GM03348 (cell line): ENCODE measurements around the gene MIPEP.
"Not testable (repeated sequence)": the region's sequence is repeated elsewhere in the genome, so short reads cannot be mapped to it uniquely, and the experiment has no call there.

Experiments used
- DNase-seq: peaks from one replicate; pipeline ENCODE4 v3.0.0; 2012; ENCODE audit warnings: low spot score

Gene MIPEP

DNA sequence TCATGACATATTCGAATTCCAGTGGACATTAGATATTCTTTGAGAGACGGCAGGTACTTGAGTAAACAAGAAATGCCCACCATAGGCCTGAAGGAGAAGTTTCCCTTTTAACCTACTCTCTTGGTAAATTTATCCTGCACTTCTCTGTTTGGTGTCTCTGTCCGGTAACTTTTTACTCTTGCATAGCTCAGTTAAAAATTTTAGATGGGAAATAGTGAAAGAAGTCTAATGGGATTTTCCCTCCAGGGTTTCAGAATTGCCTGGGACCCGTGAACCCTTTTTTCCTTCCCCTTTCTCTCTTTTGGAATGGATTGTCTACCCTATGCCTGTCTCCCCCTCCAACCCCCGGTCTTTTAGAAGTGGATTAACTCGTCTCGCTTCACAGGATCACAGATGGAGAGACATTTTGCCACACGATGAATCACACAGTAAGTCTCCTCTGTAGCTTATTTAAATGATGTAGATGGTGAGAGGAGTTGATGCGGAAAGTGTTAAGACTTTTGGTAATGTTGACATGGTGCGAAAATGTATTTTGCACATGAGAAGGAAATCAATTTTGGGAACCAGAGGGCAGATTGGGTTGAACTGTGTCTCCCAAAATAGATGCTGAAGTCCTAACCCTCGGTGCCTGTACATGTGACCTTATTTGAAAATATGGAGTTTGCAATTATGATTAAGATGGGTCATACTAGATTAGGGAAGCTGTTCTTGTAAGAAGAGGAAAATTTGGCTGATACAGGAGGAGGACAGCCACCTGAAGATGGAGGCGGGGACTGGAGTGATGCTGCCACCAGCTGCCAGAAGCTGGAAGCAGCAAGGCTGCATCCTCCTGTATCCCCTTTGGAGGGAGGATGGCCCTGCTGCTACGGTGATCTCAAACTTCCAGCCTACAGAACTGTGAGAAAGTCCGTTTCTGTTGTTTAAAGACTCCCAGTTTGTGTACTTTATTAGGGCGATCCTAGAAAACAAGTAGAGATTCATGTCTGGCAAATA lies 711 bp upstream of the MIPEP start:
- DNase-seq, result no peak

DNA sequence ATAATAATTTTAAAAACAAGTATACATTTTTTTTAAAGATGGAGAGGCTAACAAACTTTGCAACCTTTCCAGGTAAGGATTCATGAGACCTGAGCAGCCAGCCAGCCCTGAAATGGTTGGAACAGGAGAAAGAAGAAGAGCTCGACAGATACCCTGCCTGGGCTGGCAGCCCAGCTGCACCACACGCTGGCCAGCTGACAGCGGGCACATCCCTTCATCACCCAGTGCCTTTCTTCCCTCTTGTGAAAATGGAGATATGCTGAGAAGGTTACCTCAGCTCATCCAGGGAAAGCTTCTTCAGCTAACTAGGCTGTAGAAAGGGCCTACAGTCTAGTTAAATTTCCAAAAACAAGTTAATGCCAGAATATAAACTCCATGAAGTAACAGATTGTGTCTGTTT lies 4.8 kb downstream of the MIPEP start:
- not testable (repeated sequence) for DNase-seq

DNA sequence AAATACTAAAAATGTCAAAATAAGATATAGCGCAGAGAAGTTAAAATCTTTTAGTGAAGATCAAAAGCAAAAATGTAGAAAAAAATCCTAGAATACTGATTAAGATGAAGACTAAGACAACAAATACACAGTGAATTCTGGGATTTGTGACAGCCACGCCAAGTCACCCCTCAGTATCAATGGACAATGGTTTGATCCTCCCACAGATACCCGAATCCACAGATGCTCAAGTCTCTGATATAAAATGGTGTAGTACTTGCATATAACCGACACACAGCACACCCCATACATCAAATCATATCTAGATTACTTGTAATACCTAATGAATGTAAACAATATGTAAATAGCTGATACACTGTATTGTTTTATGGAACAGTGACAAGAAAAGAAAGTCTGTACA lies 5.9 kb downstream of the MIPEP start:
- DNase-seq, result no peak

DNA sequence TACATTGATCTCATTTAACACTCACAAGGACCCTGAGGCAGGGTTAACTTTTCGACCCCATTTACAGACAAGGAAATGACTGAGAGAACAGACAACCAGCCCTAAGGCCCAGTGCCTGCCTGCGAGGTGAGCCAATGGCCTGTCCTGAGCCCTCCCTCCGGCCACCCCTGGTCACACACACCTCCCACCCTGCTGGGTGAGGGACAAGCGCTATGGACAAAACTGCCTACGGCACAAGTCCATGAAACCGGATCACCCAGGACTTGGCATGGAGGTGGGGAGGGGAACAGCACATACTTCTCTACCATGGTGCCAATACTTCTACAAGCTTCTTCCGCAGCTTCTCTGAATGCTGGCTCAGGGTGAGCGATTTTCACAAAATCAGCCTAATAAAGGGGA lies 7.8 kb downstream of the MIPEP start:
- DNase-seq, result not testable (repeated sequence)

DNA sequence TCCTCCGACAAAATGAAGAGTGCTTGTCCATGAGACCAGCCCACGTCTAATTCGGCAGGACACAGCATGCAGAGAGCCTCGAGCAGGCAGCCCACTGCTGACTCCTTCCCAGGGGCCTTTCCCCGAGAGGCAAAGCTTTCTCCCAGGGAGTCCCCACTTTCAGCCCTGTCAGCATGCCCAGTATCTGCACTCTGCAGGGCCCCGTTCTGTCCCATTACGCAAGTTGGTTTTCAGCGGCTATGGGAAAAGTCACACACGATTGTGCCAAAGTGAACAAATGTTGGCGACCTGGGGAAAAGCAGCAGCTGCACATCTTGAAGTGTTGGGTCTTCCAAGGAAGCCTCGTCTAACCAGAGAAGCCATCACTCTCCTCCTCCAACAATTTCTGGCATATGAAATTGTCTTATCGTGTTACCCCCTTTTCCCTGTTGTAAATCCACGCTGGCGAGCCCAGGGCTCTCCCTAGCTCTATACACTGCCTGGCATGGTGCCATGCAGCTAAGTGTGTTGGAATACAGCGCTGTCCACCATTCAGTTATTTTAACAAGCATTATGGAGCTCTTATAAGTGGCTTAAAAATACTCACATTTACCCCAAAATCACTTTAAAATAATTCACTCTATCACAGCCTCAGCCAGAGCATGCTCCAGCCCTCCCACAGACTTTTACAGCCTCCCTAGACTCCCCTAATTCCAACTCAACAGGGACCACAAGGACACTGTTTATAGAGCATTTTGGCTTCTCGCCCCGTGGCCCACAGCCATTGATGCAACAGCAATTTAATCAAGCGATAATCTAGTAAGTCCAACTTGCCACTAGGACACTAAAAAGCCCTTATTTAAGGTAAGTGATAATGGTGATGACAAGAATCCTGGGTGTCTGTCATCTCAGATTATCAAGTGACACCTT lies 8.5 kb downstream of the MIPEP start:
- DNase-seq, result not testable (repeated sequence)

DNA sequence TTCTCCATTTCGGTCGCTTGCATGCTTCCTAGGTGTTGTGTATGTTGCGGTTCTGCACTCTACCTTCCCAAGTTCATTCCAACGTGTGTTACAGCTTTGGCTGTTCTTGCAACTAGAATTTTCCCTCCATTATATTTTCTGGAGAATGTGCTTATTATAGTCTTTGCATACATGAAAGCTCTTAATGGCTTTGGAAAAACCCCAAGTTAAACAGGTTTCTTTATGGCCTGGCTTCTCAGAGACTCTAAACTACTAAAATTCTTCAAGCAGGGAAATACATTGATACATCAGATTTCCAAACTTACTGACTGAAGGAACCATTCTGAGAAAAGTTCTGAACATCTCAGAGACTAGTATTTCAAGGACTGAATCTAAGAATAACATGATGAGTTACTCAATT lies 11.9 kb downstream of the MIPEP start:
- DNase-seq, result no peak

DNA sequence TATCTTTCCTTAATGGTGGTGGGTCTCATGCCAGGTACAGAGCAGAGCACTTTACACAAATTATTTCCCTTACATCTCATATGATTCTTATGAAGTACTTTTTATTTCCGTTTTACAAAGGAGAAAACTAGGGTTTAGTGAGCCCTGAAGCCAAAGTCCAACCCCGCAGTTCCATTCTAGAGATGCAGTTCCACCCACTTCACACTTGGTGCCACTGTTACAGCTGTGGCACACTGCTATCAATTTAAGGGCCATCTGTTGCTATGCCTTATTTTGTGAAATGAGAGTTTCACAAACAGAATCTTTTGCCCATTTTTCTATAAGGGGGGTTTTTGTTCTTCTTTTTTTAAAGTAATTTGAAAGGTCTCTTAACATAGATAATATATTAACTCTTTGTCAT lies 12.9 kb downstream of the MIPEP start:
- peak; percentile 24 for DNase-seq

DNA sequence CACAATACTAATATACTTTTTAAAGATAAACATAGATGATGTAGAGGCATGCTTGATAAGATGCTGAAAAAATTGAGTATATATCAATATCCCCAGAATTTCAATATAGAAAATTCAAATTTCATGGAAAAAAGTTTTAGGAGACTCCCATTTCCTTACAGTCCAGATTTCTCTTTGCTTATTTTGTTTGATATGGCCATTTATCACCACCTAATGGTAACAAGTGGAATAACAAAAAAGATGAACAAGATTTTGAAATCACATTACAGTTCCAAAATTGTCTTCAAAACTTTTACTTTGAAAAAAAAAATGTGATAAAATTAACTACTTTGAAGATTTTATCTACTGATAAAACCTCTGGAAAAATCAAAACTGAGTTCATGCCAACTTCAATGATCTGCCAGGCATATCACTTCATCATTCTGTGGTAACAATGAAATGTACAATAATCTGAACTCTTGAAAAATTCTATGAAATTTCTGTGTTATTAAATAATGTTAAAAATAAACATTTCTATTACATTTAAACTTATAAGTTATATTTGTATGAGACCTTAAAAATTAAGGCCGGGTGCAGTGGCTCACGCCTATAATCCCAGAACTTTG lies 17.5 kb downstream of the MIPEP start:
- DNase-seq, result peak; percentile 74

DNA sequence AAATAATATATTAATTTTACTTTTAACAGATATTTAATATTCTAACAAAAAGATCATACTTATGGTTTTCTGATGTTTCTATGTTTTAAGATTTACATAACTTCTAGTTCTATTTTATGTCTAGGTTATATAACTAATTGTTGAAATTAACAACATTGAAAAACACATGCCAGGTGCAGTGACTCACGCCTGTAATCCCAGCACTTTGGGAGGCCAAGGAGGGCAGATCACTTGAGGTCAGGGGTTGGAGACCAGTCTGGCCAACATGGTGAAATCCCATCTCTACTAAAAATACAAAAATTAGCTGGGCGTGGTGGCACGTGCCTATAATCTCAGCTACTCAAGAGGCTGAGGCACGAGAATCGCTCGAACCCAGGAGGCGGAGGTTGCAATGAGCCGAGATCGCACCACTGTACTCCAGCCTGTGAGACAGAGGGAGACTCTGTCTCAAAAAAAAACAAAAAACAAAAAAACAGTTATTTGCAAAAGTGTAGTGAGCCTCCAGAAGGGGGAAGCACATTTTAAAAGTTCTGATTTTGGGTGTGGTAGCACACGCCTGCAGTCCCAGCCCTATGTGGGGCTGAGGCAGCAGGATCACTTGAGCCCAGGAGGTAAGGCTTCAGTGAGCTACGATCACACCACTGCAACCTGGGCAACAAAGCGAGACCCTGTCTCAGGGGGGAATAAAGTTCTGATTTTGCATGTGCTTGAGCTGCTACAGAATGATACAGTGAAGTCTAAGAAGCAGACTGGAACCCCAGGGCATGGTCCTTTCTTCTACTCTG lies 18.7 kb downstream of the MIPEP start:
- no peak for DNase-seq

DNA sequence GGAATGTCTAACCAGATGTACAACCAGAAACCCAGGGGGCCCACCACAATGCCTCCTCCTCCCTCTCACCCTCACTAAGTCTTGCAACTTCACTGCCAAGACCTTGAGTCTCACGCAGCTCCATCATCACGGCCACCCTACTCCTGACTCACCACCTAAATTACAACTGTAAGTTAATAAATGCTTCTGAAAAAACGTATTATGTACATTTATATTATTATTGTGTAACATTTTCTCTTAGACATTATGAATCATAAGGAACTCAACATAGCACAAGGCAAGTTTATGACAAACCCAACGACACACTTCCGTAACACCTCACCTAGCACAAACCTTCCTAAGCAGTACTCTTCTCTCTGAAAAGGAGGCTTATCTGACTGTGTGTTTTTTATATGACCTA lies 20.7 kb downstream of the MIPEP start:
- peak; percentile 51 for DNase-seq

DNA sequence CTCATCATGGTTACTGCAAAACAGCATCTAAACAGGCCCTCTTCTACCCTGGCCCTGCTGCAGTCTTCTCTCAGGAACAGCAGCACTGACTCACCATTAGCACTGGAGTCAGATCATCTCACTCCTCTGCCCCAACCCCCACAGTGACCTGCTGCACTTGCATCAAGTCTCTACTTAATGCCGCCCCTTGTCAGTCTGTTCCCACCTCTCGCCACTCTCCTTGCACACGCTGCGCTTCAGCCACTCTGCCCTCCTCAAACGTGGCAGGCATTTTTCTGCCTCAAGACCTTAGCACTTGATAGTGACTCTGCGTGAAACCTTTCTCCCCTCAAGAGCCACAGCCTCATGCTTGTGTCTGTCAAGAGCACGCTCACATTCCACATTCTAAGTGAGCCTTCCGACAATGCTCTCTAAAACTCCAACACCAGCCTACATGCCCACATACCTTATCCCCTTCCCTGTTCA lies 22.1 kb downstream of the MIPEP start:
- DNase-seq, result peak; percentile 53

DNA sequence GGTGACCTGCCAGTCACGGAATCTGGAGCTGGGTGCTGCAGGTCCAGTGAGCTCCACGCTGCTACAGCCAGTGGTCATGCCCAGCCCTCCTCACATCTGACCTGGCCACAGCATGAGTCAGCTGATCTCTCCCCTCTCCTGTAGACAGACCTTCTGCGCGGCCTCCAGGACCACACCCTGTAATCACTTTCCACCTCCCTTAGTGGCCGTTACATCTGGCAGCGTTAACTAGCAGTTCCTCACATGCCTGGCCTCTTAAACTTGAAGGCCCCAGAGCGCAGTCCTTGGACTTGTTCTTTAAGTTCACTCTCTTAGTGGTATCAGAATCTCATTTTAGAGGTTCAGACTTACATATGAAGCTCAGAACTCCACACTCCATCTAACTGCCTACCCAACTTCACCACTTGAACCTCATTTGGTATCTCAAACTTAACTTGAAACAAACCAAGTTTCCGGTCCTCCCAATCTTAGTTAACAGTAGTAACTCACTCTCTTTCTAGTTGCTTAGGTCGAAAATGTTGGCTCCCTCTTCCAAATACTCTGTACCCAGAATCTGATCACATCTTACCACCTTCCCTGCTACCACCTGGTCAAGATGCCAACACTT lies 22.7 kb downstream of the MIPEP start:
- DNase-seq, result no peak

DNA sequence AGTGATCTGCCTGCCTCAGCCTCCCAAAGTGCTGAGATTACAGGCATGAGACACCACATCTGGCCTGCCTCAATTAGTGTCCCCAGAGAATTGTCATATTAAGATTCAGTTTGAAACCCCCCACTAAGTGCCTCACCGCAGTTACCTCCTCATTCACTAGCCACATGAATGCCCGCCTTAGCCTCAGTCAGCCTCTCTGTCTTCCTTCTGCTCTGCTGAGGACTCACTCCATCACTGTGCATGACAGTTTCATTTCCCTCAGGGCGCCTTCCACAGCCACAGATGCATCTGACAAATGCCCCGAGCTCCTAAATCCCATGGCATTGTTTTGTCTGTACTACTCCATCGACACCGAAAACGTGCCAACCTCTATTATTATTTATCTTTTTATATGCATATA lies 23.3 kb downstream of the MIPEP start:
- no peak for DNase-seq

DNA sequence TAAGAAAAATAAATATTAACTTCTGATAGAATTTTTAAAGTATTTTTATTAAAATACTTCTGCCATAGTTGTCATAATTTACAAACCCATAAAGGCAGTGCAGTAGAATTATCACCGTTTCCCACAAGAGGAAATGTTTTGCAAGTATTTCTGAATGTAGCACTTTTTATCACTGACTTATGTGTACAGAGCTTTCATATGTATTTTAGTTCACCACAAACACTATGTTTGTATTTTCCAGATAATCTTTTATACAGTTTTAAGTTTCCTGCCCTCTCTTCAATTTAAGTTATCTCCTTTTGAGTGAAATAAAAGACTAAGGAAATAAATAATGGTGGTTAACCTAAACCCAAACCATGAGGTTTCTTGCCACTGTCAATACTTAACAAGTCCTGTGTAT lies 24.2 kb downstream of the MIPEP start:
- DNase-seq, result no peak

DNA sequence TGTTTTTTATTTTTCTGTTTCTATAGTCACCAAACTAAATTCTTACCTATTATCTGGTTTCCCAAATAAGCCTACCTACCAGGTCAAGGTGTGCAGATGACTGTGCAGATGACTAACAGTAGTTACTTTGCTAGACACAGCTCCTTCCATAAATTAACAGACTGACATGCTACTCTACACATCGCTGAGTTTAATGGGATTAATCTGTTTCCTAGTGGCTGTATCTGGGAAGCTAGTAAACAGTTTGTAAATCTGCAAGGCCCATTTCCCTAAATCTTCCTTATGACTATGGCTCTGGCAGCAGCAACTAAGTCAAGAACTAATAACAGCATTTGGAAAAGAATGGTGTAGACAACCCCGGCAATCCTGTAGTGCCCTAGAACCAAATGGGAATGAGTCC lies 27.9 kb downstream of the MIPEP start:
- DNase-seq, result no peak

DNA sequence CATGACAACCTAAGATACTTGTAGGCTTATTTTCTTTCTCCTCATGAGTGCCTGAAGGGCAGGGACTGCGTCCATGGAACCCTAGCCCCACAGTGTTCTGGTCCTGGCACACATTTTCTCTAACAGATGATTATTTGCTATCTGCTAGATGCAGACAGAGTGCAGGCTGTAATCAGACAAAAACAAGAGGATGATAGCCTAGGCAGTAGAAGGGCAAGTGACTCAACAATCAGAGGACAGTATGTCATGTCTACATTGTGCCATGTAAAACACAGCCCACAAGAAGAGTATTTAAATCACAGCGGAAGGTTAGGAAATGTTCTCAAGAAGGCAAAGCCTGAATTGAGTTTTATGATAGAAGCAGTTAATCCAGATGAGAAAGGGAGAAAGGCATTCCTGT lies 29.3 kb downstream of the MIPEP start:
- DNase-seq, result no peak

DNA sequence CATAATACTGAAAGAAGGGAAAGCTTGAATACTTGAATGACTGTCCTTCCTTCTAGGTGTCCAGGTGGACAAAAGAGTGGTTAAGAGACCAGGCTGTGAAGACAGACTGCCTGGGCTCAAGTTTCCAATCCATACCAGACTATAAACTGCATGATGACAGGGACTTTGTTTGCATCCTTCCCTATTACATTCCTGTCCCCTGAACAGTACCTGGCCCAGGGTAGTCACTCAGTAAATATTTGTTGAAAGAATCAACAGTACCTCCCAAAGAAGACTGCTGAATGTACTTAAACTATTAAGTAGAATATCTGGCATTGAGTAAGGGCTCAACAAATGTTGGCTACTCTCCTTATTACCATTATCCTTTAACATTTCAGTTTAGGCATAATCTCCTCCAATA lies 29.7 kb downstream of the MIPEP start:
- DNase-seq, result no peak

DNA sequence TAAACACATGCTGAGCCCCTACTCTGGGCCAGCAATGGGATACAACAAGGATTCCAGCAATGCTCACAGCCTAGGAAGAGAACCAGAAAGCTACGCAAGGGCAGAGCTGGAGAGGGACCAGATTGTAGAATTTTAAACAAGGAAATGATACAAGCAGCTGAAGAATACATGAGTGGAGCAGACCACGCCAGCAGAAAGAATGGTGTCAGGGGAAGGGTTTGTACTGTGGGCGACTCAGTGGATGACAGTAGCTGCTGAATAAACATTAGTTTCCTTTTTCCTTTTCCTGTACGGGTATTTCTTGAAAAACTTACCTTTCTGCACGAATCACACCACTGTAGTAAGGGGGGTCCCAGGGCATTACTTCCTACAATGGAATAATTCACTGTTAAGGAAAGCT lies 30.7 kb downstream of the MIPEP start:
- DNase-seq, result no peak

DNA sequence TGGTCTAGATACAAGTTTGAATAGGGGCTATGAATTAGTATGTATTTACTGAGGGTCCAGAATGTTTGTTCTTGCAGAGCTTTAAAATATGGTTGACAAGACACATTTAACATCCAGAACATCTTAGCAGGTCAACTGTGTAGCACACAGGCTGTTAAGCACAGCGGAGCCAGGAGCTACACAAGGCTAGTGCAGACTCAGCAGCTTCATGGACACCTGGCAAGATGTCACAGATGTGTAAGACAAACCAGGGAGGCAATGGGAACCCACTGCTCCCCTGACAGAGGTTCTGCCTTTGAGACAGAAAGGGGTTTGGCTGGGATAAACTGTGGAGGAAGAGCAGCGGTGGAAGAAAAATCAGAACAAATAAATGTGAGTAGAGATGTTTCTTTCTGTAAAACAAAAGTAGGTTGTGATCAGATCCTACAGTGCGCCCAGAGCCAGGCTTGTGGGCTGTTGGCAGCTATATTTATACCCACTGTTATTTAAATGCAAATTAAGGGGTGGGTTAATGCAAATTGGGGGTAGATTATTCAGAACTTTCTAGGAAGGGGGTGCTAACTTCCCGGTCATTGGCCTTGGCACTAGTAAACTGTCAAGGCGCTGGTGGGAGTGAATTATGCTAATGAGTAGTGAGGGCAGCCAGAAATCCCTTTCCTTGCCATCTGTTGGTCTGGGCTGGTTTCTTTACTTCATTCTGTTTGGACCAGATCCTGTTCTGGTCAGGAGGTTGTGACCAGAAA lies 33.0 kb downstream of the MIPEP start:
- DNase-seq, result no peak

DNA sequence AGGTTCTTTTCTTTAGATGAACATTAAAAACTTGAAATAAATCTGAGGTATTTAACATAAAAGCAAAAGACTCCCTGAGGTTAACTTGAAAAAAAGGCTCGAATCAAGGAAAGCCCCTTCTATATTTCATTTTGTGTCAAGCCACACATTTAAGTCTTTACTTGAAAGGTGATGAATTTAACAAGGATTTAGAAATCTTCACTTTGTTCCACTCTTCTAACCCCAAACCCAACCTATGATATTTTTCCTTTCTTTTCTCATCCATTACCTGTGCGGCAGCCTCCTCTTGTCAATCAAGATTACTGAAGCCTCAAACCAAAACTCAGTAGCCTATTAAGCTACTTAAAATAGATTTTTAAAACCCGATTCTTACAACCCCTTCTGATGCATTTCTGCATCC lies 33.8 kb downstream of the MIPEP start:
- DNase-seq, result no peak
